ENCODE data around the gene MYBPHL.

MYBPHL gene

GRCh38 chr1:109279615-109280278 lies 27.1 kb downstream of the MYBPHL start:
- no peak for DNase-seq (ENCODE audit: low read depth in 2 of 2)

- peak; percentile 52 to 62 for DNase-seq (ENCODE audit: low read depth in 2 of 2)
These were observed 29.2 kb downstream of the MYBPHL start for GRCh38 chr1:109277434-109278204.

GRCh38 chr1:109275706-109276345 lies 31.0 kb downstream of the MYBPHL start:
- DNase-seq (ENCODE audit: low read depth in 2 of 2), result no peak

GRCh38 chr1:109274533-109275476 lies 32.0 kb downstream of the MYBPHL start:
- DNase-seq (ENCODE audit: low read depth in 2 of 2), result no peak

- no peak for DNase-seq (ENCODE audit: low read depth in 2 of 2)
These were observed 33.1 kb downstream of the MYBPHL start for GRCh38 chr1:109273570-109274288.

- no peak for DNase-seq (ENCODE audit: low read depth in 2 of 2)
These were observed 33.8 kb downstream of the MYBPHL start for GRCh38 chr1:109272831-109273547.

GRCh38 chr1:109272021-109272799 lies 34.6 kb downstream of the MYBPHL start:
- no peak for DNase-seq (ENCODE audit: low read depth in 2 of 2)

- DNase-seq (ENCODE audit: low read depth in 2 of 2), result no peak
These were observed 35.4 kb downstream of the MYBPHL start for GRCh38 chr1:109271458-109271857.

- no peak for DNase-seq (ENCODE audit: low read depth in 2 of 2)
These were observed 36.0 kb downstream of the MYBPHL start for GRCh38 chr1:109270623-109271317.

GRCh38 chr1:109269981-109270622 lies 36.7 kb downstream of the MYBPHL start:
- DNase-seq (ENCODE audit: low read depth in 2 of 2), result no peak

GRCh38 chr1:109269212-109269980 lies 37.4 kb downstream of the MYBPHL start:
- DNase-seq (ENCODE audit: low read depth in 2 of 2), result no peak

- no peak for DNase-seq (ENCODE audit: low read depth in 2 of 2)
These were observed 38.2 kb downstream of the MYBPHL start for GRCh38 chr1:109268431-109269211.

- DNase-seq (ENCODE audit: low read depth in 2 of 2), result no peak
These were observed 39.0 kb downstream of the MYBPHL start for GRCh38 chr1:109267743-109268300.

GRCh38 chr1:109266965-109267364 lies 39.8 kb downstream of the MYBPHL start:
- DNase-seq (ENCODE audit: low read depth in 2 of 2), result no peak

GRCh38 chr1:109265741-109266330 lies 41.0 kb downstream of the MYBPHL start:
- no peak for DNase-seq (ENCODE audit: low read depth in 2 of 2)

GRCh38 chr1:109265016-109265415 lies 41.8 kb downstream of the MYBPHL start:
- no peak for DNase-seq (ENCODE audit: low read depth in 2 of 2)

Data from stimulated activated CD8-positive, alpha-beta memory T cell treated with anti-CD3 and anti-CD28 coated beads, Interleukin-2, amount 100 ng/mL, for 48 hours (primary cell).